IPS DF 4.7 (cell line): ENCODE measurements around the gene CSAD.
"Not testable (repeated sequence)": the region's sequence is repeated elsewhere in the genome, so short reads cannot be mapped to it uniquely, and the experiment has no call there.

Experiments used
- DNase-seq: peaks from one replicate; pipeline ENCODE4 v3.0.0-alpha.2; 2013; ENCODE audit warnings: low spot score; ENCODE audit errors: extremely low read depth

CSAD gene

GRCh38 chr12:53180931-53181645 lies 363 bp upstream of the CSAD start:
- DNase-seq, result no peak

- no peak for DNase-seq
Measured at GRCh38 chr12:53179687-53180219, 972 bp downstream of the CSAD start.

GRCh38 chr12:53178803-53179202 lies 1.9 kb downstream of the CSAD start:
- DNase-seq, result not testable (repeated sequence)

- not testable (repeated sequence) for DNase-seq
Measured at GRCh38 chr12:53177447-53177846, 3.3 kb downstream of the CSAD start.

GRCh38 chr12:53176750-53177149 lies 4.0 kb downstream of the CSAD start:
- no peak for DNase-seq

- DNase-seq, result peak; percentile 97
Measured at GRCh38 chr12:53174881-53175491, 5.7 kb downstream of the CSAD start.

GRCh38 chr12:53173085-53173715 lies 7.5 kb downstream of the CSAD start:
- no peak for DNase-seq

GRCh38 chr12:53172352-53172751 lies 8.4 kb downstream of the CSAD start:
- no peak for DNase-seq

GRCh38 chr12:53171725-53172329 lies 8.9 kb downstream of the CSAD start:
- no peak for DNase-seq

- DNase-seq, result no peak
Measured at GRCh38 chr12:53170876-53171724, 9.6 kb downstream of the CSAD start.

- DNase-seq, result no peak
Measured at GRCh38 chr12:53170215-53170614, 10.5 kb downstream of the CSAD start.

- no peak for DNase-seq
Measured at GRCh38 chr12:53169644-53170043, 11.1 kb downstream of the CSAD start.

GRCh38 chr12:53166837-53167236 lies 13.9 kb downstream of the CSAD start:
- no peak for DNase-seq

- not testable (repeated sequence) for DNase-seq
Measured at GRCh38 chr12:53163008-53163407, 17.7 kb downstream of the CSAD start.

- no peak for DNase-seq
Measured at GRCh38 chr12:53161119-53161911, 19.4 kb downstream of the CSAD start.

- no peak for DNase-seq
Measured at GRCh38 chr12:53160673-53161072, 20.1 kb downstream of the CSAD start.

- no peak for DNase-seq
Measured at GRCh38 chr12:53160000-53160399, 20.7 kb downstream of the CSAD start.

- DNase-seq, result peak; percentile 80
Measured at GRCh38 chr12:53159195-53159839, 21.4 kb downstream of the CSAD start.

- DNase-seq, result no peak
Measured at GRCh38 chr12:53152390-53152789, 28.3 kb downstream of the CSAD start.

GRCh38 chr12:53151039-53151438 lies 29.7 kb downstream of the CSAD start:
- DNase-seq, result no peak
